ENCODE measurements around the gene MRPL36.

GRCh38 chr5:1761453-1761755 is 38.2 kb downstream of the MRPL36 start:
- no peak for TF ChIP-seq ZNF317 (CRISPR knock-in tag; IDR thresholded peaks at IDR 0.05; ENCODE audit: borderline replicate concordance, low read depth)
- no peak for TF ChIP-seq TP53 (CRISPR knock-in tag; IDR thresholded peaks at IDR 0.05)
- no peak for TF ChIP-seq ZNF121 (CRISPR knock-in tag; IDR thresholded peaks at IDR 0.05)
